ENCODE results near the gene TSPEAR.
"Not testable (repeated sequence)": the region's sequence is repeated elsewhere in the genome, so short reads cannot be mapped to it uniquely, and the experiment has no call there.

Gene TSPEAR

DNA sequence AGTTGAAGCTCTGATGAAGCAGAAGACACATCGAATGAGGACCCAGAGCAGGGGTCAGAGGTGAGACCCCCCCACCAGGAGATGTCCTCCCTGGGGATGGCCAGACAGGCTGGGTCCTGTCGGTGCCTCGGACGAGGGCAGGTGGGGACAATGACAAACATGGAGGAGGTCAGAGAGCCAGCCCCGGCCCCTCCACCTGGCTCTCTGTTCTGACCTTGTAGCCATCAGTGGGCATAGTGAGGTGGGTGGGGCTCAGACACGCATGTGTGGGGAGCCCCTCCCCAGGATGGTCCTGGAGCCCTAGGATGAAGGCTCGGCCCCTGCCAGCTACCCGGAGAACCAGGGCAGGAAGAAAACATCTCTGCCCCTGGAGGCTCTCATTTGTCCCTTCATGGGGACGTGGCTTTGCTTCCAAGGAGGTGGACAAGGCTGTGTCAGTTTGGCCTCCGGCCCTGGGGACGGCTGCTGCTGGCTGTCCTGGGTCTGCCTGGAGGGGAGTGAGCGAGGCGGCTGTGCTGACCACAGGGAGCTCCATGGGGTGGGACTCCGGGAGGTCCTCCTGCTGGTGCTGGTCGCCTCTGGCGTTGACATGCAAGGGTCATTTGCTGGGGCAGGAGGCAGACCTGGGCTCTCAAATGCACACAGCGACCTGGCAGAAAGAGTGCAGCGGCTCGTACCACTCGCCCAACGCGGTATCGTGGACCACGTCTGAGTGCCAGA, 121.6 kb downstream of the TSPEAR start:
- no peak for DNase-seq (ENCODE audit: low read depth in 3 of 3)

DNA sequence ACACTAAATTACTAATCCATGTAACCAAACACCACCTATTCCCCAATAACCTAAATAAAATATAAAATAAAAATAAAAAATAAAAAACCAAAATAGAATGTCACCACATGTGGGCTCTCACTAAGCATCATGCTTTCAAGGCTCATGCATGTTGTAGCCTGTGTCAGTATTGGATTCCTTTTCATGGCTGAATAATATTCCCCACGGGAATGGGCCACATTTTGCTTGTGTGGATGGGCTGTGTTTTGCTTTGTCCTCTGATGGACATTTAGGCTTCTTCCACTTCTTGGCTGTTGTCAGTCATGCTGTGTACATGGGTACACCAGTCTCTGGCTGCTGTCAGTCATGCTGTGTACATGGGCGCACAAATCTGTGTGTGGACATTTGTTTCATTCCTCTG, 122.3 kb downstream of the TSPEAR start:
- no peak for DNase-seq (ENCODE audit: low read depth in 3 of 3)

DNA sequence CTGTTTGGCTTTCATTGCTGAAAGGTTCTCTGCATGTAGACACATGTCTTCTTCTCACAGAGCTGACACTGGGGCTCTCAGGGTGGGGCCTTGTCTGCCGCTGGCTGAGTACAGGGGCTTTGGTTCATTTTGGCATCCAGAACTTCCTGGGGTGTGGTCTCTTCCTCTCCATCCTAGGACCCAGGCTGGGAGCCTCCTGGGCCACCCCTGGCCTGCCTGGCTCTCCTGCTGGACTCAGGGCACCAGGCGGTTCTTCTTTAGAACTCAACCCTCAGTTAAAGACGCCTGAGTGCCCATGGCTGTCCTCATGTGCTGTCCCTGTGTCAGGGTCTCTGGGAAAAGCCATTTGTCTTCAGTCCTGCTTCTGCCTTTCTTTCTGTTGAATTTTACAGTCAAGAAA, 125.5 kb downstream of the TSPEAR start:
- DNase-seq (ENCODE audit: low read depth in 3 of 3): no peak

DNA sequence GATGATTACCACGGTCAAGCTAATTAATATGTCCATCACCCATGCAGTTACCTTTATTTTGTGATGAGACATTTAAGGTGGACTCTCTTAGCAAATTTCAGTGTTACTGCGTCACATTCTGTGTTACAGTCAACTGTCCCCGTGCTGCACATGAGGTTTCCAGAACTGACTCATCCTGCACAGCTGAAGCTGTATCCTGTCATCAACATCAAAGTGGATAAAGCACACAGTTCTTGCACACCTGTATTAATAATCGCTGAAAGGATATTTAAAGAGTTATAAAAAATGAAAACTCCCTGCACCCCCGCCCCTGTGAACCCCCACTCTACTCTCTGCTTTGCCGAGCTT, 127.6 kb downstream of the TSPEAR start:
- peak in 2 of 3 experiments; percentile 5 to 22 for DNase-seq (ENCODE audit: low read depth in 3 of 3)

DNA sequence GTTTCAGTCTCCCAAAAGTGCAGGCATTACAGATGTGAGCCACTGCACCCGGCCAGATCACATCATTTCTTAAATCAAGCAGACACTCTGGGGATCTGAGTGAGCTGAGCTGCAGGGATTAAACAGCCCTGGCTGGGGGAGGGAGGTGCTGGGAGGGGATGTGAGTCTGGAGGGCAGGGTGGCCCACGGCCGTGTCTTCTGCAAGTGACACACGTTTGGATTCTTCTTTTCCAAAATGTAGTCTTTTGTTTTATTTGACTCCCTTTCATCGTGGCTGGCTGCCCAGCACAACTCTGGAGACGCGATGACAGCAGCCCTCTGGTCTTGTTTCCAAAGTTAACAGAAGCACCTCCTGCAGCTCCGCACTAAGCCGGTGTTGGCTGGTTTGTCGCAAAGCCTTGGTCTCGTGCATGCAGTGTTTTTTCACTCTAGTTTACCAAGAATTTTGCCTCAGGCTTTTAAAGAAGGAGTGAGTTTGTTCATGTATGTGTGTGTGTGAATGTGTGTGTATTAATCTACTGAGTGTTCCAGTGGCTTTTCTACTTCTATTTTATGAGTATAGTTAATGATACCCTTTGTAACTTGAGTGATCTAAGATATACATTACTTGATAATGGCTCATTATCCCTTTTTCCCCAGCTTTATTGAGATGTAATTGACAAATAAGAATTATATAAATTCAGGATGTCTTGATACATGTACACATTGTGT, 128.1 kb downstream of the TSPEAR start:
- no peak for DNase-seq (ENCODE audit: low read depth in 3 of 3)

DNA sequence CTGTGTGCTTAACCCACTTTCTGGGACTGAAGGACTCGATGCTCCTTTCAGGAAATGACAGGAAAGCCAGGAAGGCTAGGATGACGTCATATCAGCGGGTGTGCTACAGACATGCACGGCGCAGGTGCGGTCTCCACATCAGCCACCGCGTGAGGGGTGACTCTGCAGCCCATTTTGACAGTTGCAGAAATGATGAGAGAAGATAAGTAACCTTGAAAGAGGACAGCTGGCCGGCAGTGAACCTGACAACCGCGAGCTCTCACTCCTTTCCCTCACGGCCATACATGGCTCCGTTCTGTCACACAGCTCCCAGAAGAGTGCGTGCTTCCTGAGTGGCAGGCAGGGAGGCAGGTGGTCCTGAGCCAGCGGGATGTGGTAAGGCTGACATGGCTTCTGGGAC, 129.3 kb downstream of the TSPEAR start:
- DNase-seq (ENCODE audit: low read depth in 3 of 3): no peak

DNA sequence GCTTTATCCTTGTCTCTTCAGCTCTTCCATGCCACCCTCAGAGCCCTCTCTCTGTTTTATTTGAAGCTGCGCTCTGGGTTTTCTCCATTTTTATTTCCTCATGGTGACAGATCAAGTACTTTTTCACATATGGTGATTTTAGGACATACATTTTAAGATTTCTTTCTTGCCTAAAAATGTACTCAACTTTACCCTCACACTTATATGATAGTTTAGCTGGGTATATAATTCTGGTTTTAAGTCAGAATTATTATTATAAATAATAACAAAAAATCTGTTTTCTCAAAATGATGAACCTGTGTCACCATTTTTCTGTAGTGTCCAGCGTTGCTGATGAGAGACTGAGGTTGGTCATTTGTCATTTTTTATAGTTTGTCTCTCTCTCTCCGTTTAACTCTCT, 130.2 kb downstream of the TSPEAR start:
- no peak for DNase-seq (ENCODE audit: low read depth in 3 of 3)

DNA sequence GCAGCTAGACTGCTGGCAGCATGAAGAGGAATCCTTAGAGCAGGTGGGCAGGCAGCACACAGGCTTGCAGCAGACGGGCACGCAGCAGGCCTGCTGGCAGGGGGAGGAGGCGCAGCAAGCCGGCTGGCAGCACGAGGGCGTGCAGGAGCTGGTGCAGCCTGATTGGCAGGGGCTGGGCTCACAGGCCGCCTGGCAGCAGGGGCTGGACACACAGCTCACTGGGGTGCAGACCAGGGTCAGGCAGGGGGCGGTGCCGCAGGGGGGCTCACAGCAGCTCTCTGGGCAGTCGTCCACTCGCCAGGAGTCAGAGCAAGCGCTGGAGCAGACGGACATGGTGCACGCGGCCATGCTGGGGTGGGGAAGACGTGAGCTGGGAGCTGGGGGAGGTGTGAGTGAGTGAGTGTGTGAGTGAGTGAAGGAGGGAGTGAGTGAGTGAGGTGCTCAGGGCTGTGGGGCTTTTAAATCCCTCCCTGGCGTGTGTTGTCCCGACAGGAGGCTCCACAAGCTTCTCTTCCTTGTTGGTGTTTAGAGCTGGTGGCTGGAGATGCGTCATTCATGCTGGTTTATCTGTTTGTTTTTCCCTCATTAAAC, 131.0 kb downstream of the TSPEAR start, which contains the start of gene KRTAP10-5:
Gene KRTAP10-5, minus strand, starts transcription at position 374 of the 591 bp plus-strand sequence. Its CDS starts 26 bp downstream, at position 348.
- not testable (repeated sequence) for DNase-seq (ENCODE audit: low read depth in 3 of 3)

DNA sequence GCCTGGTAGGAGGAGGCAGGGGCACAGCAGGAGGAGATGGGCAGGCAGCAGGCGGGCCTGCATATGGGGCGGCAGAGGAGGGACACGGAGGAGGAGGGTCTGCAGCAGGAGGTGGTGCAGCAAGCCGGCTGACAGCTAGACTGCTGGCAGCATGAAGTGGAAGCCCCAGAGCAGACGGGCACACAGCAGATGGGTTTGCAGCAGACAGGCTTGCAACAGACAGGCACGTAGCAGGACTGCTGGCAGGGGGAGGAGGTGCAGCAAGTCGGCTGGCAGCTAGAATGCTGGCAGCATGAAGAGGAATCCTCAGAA, 131.6 kb downstream of the TSPEAR start:
- DNase-seq (ENCODE audit: low read depth in 3 of 3): no peak

DNA sequence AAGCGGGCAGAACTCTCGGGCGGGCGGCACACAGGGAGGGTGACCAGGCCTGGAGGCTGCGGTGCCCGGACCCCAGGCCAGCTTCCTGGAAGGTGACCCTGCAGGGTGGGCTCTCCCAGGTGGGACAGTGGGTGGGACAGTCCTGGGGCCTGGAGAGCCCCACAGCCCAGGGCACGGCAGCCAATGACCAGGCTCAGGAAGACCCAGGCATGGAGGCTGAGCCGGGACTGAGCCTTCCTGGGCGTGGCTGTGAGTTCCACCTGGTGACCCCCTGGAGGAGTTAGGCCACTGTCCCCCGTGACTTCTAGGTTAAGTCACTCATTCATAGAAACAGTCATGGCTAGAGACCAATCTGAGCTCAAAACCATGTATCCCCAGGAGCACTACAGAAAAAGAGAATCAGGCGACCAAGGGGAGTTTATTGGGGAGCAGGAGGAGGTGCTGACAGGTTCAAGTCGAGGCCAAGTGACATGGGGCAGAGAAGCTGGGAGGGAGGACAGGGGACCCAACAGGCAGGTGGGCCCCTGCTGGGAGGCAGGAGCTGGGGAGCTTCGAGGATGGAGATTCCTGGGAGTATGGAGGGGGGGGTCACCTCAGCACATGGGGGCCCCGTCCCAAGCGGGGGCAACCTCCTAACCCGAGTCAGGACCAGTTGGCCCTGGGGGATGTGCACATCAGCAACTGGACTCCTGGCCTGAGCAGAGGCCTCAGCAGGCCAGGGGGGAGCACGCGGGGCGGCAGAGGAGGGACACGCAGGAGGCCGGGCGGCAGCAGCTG, 132.1 kb downstream of the TSPEAR start:
- DNase-seq (ENCODE audit: low read depth in 3 of 3): no peak

DNA sequence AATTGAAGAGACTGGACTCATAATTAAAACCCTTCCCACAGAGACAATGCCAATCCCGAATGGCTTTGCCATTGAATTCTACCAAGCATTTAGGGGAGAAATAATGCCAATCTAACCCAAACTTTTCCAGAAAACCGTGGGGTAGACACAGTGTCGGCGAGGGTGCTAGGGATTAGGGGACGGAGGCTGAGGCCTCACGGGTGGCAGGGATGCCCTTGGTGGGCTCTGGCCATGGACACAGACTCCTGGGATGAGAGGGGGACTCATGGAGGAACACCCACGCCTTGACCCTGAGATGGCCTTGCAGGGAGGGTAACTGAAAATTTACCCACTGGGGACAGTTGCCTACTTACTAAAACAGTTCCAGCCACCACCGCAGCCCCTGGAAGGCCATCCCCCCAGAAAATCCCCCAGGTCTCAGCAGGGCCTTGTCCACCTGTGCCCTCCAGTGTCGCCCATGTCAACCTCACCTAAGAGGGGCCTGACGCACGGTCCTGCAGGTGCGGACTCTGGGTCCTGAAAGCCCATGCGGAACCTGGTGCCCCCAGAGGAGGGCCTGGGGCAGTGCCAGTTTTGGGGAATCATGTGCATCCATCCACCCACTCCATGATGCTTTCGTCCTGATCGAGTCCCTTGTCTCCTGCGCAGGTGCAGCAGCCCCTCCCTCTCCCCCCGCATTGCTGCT, 132.9 kb downstream of the TSPEAR start:
- DNase-seq (ENCODE audit: low read depth in 3 of 3): no peak

DNA sequence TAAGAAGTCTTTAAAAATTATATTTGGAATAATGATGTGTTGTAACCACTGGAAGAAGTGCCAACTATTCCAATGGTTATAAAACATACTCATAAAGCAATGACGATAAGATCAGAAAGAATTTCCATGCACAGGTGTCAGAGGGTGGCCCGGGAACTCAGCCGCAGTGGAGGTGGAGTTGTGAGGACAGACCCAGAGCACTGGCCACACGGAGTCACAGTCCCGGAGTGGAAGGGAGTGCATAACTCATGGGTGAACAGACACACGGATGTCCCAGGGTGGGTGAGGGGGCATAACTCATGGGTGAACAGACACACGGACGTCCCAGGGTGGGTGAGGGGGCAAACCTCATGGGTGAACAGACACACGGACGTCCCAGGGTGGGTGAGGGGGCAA, 135.3 kb downstream of the TSPEAR start:
- DNase-seq (ENCODE audit: low read depth in 3 of 3): no peak

DNA sequence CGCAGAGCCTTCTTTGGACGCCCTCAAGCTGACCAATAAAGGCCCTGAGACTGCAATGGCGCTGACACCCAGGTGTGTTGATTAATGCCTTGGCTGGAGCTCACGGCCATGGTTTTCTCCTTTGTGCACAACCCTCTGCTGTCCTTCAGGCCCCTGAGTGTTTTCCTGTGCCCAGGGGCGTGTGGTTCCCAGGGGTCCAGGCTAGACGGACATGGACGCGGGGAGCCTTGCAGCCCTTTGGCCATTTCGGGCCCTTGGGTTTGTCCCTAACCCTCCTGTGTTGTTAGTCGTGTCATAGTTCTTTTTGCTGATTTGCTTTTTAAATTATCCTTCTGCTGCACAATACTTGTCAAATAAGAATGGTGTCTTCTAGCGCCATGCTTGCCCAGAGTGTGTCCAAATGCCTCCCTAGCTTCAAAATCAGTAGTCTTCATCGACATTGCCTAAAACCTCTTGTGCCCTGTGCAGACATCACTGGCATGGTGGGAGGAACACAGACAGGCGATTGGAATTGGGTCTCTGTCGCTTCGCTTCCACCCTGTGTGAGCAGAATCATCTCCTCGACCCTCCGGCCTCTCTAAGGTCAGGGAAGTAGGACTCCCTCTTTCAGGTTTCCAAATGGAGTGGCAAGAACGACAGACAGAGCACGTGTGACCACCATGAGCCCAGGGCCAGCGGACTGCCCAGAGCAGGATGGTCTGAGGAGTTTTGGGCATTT, 135.9 kb downstream of the TSPEAR start:
- no peak for DNase-seq (ENCODE audit: low read depth in 3 of 3)

DNA sequence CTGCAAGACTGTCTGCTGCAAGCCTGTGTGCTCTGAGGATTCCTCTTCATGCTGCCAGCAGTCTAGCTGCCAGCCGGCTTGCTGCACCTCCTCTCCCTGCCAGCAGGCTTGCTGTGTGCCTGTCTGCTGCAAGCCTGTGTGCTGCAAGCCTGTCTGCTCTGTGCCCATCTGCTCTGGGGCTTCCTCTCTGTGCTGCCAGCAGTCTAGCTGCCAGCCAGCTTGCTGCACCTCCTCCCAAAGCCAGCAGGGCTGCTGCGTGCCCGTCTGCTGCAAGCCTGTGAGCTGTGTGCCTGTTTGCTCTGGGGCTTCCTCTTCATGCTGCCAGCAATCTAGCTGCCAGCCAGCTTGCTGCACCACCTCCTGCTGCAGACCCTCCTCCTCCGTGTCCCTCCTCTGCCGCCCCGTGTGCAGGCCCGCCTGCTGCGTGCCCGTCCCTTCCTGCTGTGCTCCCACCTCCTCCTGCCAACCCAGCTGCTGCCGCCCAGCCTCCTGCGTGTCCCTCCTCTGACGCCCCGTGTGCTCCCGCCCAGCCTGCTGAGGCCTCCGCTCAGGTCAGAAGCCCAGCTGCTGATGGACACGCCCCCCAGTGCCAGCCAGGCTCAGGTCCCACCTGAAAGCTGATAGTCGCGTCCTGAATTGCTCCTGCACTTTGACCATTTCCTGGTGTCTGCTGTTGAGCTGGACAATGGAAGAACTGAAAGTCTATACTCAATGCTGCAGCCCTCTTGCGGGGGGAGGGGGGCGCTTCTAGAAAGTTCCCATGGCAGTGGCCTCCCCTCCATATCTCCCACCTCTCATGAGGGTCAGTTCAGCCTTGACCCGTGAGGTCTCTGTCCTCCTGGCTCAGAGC, 136.7 kb downstream of the TSPEAR start:
- DNase-seq (ENCODE audit: low read depth in 3 of 3): no peak

DNA sequence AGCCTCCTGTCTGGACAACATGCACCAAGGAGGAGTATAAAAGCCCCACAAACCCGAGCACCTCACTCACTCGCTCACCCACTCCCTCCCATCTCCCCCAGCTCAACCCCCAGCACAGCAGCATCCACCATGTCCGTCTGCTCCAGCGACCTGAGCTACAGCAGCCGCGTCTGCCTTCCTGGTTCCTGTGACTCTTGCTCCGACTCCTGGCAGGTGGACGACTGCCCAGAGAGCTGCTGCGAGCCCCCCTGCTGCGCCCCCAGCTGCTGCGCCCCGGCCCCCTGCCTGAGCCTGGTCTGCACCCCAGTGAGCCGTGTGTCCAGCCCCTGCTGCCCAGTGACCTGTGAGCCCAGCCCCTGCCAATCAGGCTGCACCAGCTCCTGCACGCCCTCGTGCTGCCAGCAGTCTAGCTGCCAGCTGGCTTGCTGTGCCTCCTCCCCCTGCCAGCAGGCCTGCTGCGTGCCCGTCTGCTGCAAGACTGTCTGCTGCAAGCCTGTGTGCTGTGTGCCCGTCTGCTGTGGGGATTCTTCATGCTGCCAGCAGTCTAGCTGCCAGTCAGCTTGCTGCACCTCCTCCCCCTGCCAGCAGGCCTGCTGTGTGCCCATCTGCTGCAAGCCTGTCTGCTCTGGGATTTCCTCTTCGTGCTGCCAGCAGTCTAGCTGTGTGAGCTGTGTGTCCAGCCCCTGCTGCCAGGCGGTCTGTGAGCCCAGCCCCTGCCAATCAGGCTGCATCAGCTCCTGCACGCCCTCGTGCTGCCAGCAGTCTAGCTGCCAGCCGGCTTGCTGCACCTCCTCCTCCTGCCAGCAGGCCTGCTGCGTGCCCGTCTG, 137.5 kb downstream of the TSPEAR start, which contains the start of gene KRTAP10-4:
Gene KRTAP10-4, plus strand, starts transcription at position 100 of the 827 bp plus-strand sequence. Its CDS starts 30 bp downstream, at position 130.
- not testable (repeated sequence) for DNase-seq (ENCODE audit: low read depth in 3 of 3)

DNA sequence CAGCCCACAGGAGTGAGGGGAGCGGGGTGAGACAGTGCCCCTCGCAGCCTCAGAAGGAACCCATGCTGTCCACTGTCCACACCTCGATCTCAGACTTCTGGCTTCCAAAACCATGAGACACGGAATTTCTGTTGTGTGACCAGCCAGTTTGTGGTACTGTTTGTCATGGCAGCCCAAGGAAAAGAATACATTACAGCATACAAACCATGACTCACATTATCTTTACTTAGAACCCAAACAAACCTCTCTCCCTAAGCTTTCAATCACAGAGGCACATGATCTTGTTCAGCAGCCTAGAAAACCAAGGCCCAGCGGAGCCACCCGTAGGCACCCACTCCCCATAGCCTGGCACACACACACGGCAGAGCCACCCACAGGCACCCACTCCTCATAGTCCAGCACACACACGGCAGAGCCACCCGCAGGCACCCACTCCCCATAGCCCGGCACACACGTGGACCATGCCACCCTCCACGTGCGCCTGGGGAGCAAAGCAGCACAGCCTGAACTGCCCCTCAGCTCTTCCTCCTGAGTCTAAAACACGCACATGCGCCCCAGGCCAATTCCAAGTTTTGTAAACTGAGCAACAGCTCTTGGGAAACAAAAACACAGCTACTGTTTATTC, 138.3 kb downstream of the TSPEAR start:
- no peak for DNase-seq (ENCODE audit: low read depth in 3 of 3)

DNA sequence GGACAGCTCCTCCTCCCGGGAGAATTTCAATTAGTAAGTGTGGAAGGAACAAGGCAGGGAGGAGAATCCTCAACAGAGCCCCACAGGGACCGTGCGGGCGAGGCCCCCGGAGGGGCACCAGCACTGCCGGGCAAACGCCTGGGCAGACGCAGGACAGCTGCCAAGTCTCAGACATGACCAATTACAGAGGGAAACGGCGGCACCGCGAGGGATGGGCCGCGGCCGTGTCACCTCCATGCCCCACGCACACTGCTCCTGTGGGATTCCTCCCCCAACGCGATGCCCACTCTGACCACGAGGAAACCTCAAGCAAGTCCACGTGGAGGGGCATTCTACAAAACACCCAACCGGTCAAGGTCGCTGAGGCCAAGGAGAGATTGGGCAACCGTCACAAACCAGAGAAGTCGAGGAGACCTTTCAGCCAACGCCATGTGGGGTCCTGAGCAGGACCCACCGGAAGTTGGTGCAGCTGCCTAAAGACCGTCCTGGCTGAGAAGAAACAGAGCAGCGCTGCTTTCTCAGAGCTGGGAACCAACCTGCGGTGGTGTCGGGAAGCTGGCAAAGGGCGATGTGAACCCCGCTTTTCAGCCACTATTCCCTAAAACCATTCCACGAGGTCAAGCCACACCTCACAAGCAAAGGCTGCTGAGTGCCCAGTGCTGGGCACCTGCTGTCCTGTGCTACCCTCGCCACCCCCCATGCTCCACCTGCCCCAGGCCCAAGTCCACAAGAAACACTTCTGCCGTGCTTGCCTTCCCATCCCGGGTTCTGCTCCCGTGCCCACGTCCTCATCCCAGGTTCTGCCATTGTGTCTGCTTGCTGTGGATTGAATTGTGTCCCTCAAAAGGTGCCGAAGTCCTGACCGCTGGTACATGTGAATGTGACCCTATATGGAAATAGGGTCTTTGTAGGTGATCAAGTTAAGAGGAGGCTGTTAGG, 139.3 kb downstream of the TSPEAR start:
- DNase-seq (ENCODE audit: low read depth in 3 of 3): no peak

DNA sequence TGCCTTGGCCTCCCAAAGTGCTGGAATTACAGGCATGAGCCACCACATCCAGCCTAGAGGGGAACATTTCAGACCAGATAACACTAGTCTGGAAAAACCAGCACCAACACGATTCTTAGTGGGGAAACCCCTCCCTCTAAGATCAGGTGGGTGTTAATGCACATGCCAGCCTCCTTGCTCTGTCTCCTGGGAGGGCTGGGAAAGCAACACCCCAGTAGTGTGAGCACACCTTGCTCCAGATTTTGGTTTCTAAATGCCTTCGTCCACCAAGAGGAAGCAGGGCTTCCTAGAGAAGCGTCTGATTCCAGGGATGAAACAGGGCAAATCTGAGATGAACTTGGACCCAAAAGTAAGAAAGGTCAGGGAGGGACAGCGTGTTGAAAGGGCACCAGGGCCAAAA, 140.1 kb downstream of the TSPEAR start:
- no peak for DNase-seq (ENCODE audit: low read depth in 3 of 3)
